C4-2B (cell line): ENCODE results near the gene FOXO6.

Source experiments
- CTCF ChIP-seq: fragments of 450-650 bp; conservative IDR thresholded peaks from 2 replicates; pipeline ENCODE4 v1.5.1; 2017; ENCODE audit warnings: mild to moderate bottlenecking
- ZFX ChIP-seq: fragments of 450-650 bp; IDR thresholded peaks from 2 replicates; pipeline ENCODE4 v1.6.1; 2017

- TF ChIP-seq CTCF (no peak), ZFX (no peak)
Measured at GRCh38 chr1:41351262-41352151, 9.7 kb upstream of the FOXO6 start.
